G401 (cell line): ENCODE results near the gene RCVRN. TPM values are rescaled to one million over a fixed set of nuclear protein-coding genes. Genes with fewer than 3 reads are reported as not detected.
"Not testable (repeated sequence)": the region's sequence is repeated elsewhere in the genome, so short reads cannot be mapped to it uniquely, and the experiment has no call there.

Source experiments
- DNase-seq: peaks from one replicate; pipeline ENCODE4 v3.0.0-alpha.2; 2015; ENCODE audit warnings: low spot score
- in situ Hi-C: cut with HindIII; loops from 2 replicates; pipeline ENCODE4 v1.10.0; 2016; ENCODE audit warnings: low sequenced_read_pairs, mixed read lengths
- total RNA-seq: library from RNA; depleted of rRNA; stranded (reverse); fragments of >200 nt; shearing (Covaris generic); gene quantifications from 2 replicates; pipeline ENCODE4 v1.2.3, GENCODE V29; 2014

Gene RCVRN
- total RNA-seq, 1 experiment from 2014 or later = not detected

- no peak for DNase-seq
- in situ Hi-C loops = no loop called here
These were observed 20.4 kb upstream of the RCVRN start for GRCh38 chr17:9925457-9925856.

- in situ Hi-C loops = no loop called here
- peak; percentile 88 for DNase-seq
These were observed 19.7 kb upstream of the RCVRN start for GRCh38 chr17:9924735-9925191.

GRCh38 chr17:9922012-9922848 lies 17.2 kb upstream of the RCVRN start:
- in situ Hi-C loops = no loop called here
- DNase-seq = peak; percentile 79

- DNase-seq, in situ Hi-C loops: not testable (repeated sequence)
These were observed 16.1 kb upstream of the RCVRN start for GRCh38 chr17:9921216-9921615.

GRCh38 chr17:9918804-9919352 lies 13.8 kb upstream of the RCVRN start:
- in situ Hi-C loops = no loop called here

GRCh38 chr17:9918352-9918751 lies 13.3 kb upstream of the RCVRN start:
- in situ Hi-C loops = no loop called here
- DNase-seq = no peak

More at GRCh38 chr17:9918804-9919352, 13.8 kb upstream of the RCVRN start:
- peak; percentile 58 for DNase-seq

- in situ Hi-C loops = no loop called here
- DNase-seq = no peak
These were observed 12.7 kb upstream of the RCVRN start for GRCh38 chr17:9917801-9918200.

GRCh38 chr17:9917131-9917530 lies 12.1 kb upstream of the RCVRN start:
- in situ Hi-C loops = no loop called here
- no peak for DNase-seq

- DNase-seq = no peak
- in situ Hi-C loops = no loop called here
These were observed 11.0 kb upstream of the RCVRN start for GRCh38 chr17:9916108-9916507.

- DNase-seq = no peak
- in situ Hi-C loops = no loop called here
These were observed 8.4 kb upstream of the RCVRN start for GRCh38 chr17:9913476-9913875.

GRCh38 chr17:9912121-9913099 lies 7.3 kb upstream of the RCVRN start:
- in situ Hi-C loops = no loop called here

GRCh38 chr17:9911089-9911488 lies 6.0 kb upstream of the RCVRN start:
- DNase-seq = no peak
- in situ Hi-C loops = no loop called here

More at GRCh38 chr17:9912121-9913099, 7.3 kb upstream of the RCVRN start:
- peak; percentile 68 for DNase-seq

GRCh38 chr17:9908649-9909042 lies 3.6 kb upstream of the RCVRN start:
- in situ Hi-C loops = no loop called here
- no peak for DNase-seq

- in situ Hi-C loops = no loop called here
- DNase-seq = no peak
These were observed 3.0 kb upstream of the RCVRN start for GRCh38 chr17:9907883-9908648.

GRCh38 chr17:9907131-9907530 lies 2.1 kb upstream of the RCVRN start:
- DNase-seq = peak; percentile 57
- in situ Hi-C loops = no loop called here

GRCh38 chr17:9906616-9907015 lies 1.5 kb upstream of the RCVRN start:
- no peak for DNase-seq
- in situ Hi-C loops = no loop called here

GRCh38 chr17:9905902-9906301 lies 831 bp upstream of the RCVRN start:
- in situ Hi-C loops = no loop called here
- DNase-seq = no peak

- DNase-seq = no peak
- in situ Hi-C loops = no loop called here
These were observed 594 bp downstream of the RCVRN start for GRCh38 chr17:9904277-9905077.
